Measurements from ENCODE around the gene OR5K4. TPM values are rescaled to one million over a fixed set of nuclear protein-coding genes. Genes with fewer than 3 reads are reported as not detected.

Gene OR5K4, protein sequence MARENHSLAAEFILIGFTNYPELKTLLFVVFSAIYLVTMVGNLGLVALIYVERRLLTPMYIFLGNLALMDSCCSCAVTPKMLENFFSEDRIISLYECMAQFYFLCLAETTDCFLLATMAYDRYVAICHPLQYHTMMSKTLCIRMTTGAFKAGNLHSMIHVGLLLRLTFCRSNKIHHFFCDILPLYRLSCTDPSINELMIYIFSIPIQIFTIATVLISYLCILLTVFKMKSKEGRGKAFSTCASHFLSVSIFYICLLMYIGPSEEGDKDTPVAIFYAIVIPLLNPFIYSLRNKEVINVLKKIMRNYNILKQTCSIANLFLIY
- not detected in 2 replicates for total RNA-seq

DNA sequence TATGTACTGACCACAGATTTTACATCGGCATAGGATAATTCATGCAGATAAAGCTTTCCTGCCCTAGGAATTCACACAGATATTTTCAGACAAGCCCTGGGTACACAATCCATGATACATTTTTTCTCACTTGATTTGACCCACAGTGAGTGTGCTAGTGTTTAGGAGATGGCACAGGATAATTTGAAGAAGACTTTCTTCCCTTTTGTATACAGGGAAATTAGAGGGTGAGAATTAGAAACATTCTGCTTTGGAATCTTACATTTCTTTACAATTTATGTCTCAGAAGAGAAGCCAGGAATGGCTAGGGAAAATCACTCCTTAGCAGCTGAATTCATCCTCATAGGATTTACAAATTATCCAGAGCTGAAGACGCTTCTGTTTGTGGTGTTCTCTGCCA, at the start of gene OR5K4:
Gene OR5K4, plus strand, starts transcription at position 301 of the 400 bp plus-strand sequence. Its CDS starts 0 bp downstream, at position 301.

DNA sequence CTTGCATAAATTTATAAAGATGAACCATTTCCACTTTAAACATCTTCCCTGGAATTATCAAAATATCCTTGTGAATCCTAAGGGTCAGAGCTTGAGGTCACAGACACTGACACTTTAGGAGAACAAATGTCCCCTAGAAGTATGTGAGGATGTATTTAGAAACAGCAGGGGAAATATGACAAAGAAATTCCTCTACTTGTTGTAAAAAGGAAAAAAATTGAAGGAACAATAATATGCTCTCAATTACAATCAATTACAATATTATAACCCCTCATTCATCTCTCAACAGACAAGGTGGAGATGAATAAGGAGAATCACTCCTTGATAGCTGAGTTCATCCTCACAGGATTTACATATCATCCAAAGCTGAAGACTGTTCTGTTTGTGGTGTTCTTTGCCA, 36.7 kb downstream of the OR5K4 start, which contains the start of gene OR5K3:
Gene OR5K3, plus strand, starts transcription at position 301 of the 400 bp plus-strand sequence. Its CDS starts 0 bp downstream, at position 301.

Other genes starting within 250 kb of the OR5K4 start
- not detected in 2 replicates for gene OR5H1, start 223.1 kb upstream of the OR5K4 start, total RNA-seq
- gene OR5H14, start 206.4 kb upstream of the OR5K4 start, total RNA-seq, result not detected in 2 replicates
- gene OR5H15, start 187.2 kb upstream of the OR5K4 start, total RNA-seq, result not detected in 2 replicates
- not detected in 2 replicates for gene OR5H6, start 89.6 kb upstream of the OR5K4 start, total RNA-seq
- gene OR5H2, start 71.3 kb upstream of the OR5K4 start, total RNA-seq, result not detected in 2 replicates
- not detected in 2 replicates for gene OR5K3, start 36.8 kb downstream of the OR5K4 start, total RNA-seq
- not detected in 2 replicates for gene OR5K1, start 109.3 kb downstream of the OR5K4 start, total RNA-seq
- not detected in 2 replicates for gene OR5K2, start 143.8 kb downstream of the OR5K4 start, total RNA-seq
- 64.7 and 70.0 TPM in 2 replicates for gene CLDND1, start 169.0 kb downstream of the OR5K4 start, total RNA-seq
- not detected in 2 replicates for gene GPR15, start 178.1 kb downstream of the OR5K4 start, total RNA-seq
- 28.8 and 32.9 TPM in 2 replicates for gene CPOX, start 239.8 kb downstream of the OR5K4 start, total RNA-seq